ENCODE measurements around the gene TMTC2. TPM values are rescaled to one million over a fixed set of nuclear protein-coding genes. Genes with fewer than 3 reads are reported as not detected.

TMTC2 gene
- polyA plus RNA-seq, 1 experiment: 1.6 TPM

- Histone ChIP-seq H3K27ac (ENCODE audit: low read depth, low read length) (no peak overlapping the region), H3K4me3 (ENCODE audit: low read depth, low read length) (no peak overlapping the region), H3K9me3 (ENCODE audit: control insufficient read depth, insufficient read depth, low read length) (no peaks in the 10 kb centered on the region), H3K27me3 (ENCODE audit: control insufficient read depth, insufficient read depth, low read length) (no peaks in the 10 kb centered on the region)
- ChIA-PET CTCF (no interaction called here), POLR2A (no interaction called here)
- DNase-seq (ENCODE audit: low read depth, low spot score): no peak
- no peak for TF ChIP-seq CTCF (IDR thresholded peaks at IDR 0.05; ENCODE audit: low read depth, low read length)
Observed at GRCh38 chr12:82695531-82695930, 8.8 kb downstream of the TMTC2 start.

GRCh38 chr12:82696543-82696942, 9.8 kb downstream of the TMTC2 start:
- ChIA-PET POLR2A (no interaction called here), CTCF (interaction anchor here (3.4 kb wide), 1 partner anchor 11 kb away, joined by 21 read pairs; the partner anchor contains the start of gene TMTC2)
- Histone ChIP-seq H3K27ac (ENCODE audit: low read depth, low read length) (no peak overlapping the region), H3K9me3 (ENCODE audit: control insufficient read depth, insufficient read depth, low read length) (no peaks in the 10 kb centered on the region), H3K4me3 (ENCODE audit: low read depth, low read length) (no peak overlapping the region), H3K27me3 (ENCODE audit: control insufficient read depth, insufficient read depth, low read length) (no peaks in the 10 kb centered on the region)
- TF ChIP-seq CTCF (IDR thresholded peaks at IDR 0.05; ENCODE audit: low read depth, low read length): no peak
- no peak for DNase-seq (ENCODE audit: low read depth, low spot score)

- H3K27me3 ChIP-seq (ENCODE audit: control insufficient read depth, insufficient read depth, low read length): no peaks in the 10 kb centered on the region
- ChIA-PET CTCF (interaction anchor here (3.4 kb wide), 1 partner anchor 13 kb away, joined by 21 read pairs; the partner anchor contains the start of gene TMTC2), POLR2A (no interaction called here)
- H3K27ac ChIP-seq (ENCODE audit: low read depth, low read length): no peak overlapping the region
- no peak overlapping the region for H3K4me3 ChIP-seq (ENCODE audit: low read depth, low read length)
- H3K9me3 ChIP-seq (ENCODE audit: control insufficient read depth, insufficient read depth, low read length): no peaks in the 10 kb centered on the region
- no peak for TF ChIP-seq CTCF (IDR thresholded peaks at IDR 0.05; ENCODE audit: low read depth, low read length)
- DNase-seq (ENCODE audit: low read depth, low spot score): no peak
Observed at GRCh38 chr12:82698708-82699564, 12.2 kb downstream of the TMTC2 start.

GRCh38 chr12:82705774-82706173, 19.1 kb downstream of the TMTC2 start:
- H3K27me3 ChIP-seq (ENCODE audit: control insufficient read depth, insufficient read depth, low read length): no peaks in the 10 kb centered on the region
- no peaks in the 10 kb centered on the region for H3K9me3 ChIP-seq (ENCODE audit: control insufficient read depth, insufficient read depth, low read length)
- ChIA-PET CTCF (no interaction called here), POLR2A (no interaction called here)
- H3K4me3 ChIP-seq (ENCODE audit: low read depth, low read length): no peak overlapping the region
- H3K27ac ChIP-seq (ENCODE audit: low read depth, low read length): no peak overlapping the region
- no peak for TF ChIP-seq CTCF (IDR thresholded peaks at IDR 0.05; ENCODE audit: low read depth, low read length)
- no peak for DNase-seq (ENCODE audit: low read depth, low spot score)

- no peak overlapping the region for H3K27ac ChIP-seq (ENCODE audit: low read depth, low read length)
- H3K9me3 ChIP-seq (ENCODE audit: control insufficient read depth, insufficient read depth, low read length): no peaks in the 10 kb centered on the region
- ChIA-PET CTCF (no interaction called here), POLR2A (no interaction called here)
- DNase-seq (ENCODE audit: low read depth, low spot score): no peak
- no peaks in the 10 kb centered on the region for H3K27me3 ChIP-seq (ENCODE audit: control insufficient read depth, insufficient read depth, low read length)
- no peak overlapping the region for H3K4me3 ChIP-seq (ENCODE audit: low read depth, low read length)
- no peak for TF ChIP-seq CTCF (IDR thresholded peaks at IDR 0.05; ENCODE audit: low read depth, low read length)
Observed at GRCh38 chr12:82708061-82708879, 21.6 kb downstream of the TMTC2 start.
